Activated T-helper 1 cell treated with anti-CD3 and anti-CD28 coated beads, Interleukin-2, amount 50 U/mL, for 16 hours (primary cell): Measurements from ENCODE around the gene ABHD12.

ENCODE experiments used
- DNase-seq, 2 donors: peaks; one replicate each; pipeline ENCODE4 v3.0.0-alpha.2; 2020; ENCODE audit warnings: low read depth in 1 of 2, low spot score in 1 of 2

The ABHD12 gene

DNA sequence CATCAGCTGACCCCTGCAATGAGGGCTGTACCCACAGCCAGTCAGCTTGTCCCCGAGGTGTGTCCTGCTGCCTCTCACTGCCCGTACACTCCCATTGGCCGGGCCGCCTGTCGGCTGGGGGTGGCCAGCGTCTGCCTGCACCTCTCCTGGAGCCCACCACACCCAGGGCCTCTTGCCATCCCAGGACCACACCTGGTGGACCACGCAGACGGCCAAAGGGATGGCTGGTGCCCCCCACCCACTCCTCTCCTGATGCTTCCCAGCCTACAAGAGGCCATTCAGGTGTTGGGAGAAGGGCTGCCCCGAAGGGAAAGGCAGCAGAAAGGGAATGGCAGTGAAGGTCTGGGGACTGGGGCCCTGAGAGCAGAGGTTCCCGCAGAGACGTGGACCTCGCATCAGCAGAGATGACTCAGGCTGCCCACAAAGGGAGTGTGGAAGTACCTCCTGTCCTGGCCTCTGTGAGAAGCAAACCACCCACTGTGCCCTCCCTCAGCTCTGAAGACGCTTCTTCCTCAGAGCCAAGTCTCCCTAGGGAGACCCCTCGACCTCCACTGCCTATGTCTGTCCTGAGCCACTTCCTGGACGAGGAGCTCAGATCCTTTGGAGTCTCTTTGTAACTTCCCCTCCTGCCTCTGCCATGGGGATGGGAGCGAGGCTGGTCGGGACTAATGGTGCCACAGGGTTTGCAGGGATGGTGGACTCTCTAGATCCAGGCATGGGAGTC is 81.8 kb downstream of the ABHD12 start:
- no peak for DNase-seq

GRCh38 chr20:25308083-25308491 is 82.5 kb downstream of the ABHD12 start:
- DNase-seq, result no peak

GRCh38 chr20:25306991-25307903 is 83.4 kb downstream of the ABHD12 start:
- no peak for DNase-seq

DNA sequence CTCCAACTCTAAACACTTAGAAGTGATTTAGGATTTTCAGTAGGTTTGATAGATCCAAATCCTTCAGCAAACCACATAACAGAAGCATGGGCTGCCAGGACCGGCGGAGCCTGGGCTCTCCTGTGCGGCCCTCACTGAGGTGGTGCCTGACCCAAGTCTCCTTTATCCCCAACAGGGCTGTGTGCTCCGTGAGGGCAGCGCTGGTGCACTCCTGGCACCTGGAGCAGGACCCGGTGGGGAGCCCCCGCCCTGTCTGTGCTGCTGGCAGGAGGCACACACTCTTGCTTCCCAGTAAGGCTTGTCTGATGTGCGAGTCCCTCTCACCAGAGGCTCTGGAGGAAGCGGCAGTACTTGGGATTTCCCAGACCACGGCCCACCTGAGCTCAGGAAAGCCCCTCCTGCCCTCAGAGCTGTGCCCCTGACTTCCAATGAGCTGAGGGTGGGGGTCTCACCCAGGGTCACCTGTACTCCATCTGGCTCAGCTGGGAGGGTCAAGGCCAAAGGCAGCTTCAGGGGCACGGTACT is 86.5 kb downstream of the ABHD12 start:
- DNase-seq, result no peak

DNA sequence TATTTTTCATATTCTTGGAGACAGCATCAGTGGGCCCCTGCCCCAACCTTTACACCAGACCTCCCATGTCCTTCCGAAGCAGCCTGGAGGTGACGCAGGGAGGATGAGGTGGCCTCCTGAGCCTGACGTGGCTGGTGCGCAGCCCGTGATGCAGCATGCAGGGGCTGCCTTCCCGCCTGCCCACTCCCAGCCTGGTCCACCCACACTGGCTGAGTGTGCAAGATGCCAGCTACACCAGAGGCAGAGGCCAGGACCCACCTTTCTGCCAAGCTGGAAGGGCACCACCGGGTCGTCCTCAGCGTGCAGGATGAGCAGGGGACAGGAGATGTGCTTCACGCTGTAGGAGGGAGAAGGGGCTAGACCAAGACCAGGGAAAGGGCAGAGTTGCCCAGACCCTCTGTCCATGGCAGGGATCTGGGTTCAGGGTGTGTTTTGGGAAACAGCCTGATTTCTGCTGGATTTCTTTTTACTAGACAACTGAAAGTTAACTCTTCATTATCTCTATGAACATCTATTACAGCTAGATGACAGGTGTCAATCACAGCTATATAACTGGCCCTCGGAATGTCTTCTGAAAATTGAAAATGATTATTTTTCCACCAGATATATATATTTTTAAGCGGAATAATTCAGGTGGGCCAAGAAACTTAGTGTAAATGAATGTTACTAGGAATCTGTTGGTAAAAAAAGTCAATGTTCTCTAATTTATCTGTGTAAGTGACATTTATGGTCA is 87.2 kb downstream of the ABHD12 start:
- no peak for DNase-seq

DNA sequence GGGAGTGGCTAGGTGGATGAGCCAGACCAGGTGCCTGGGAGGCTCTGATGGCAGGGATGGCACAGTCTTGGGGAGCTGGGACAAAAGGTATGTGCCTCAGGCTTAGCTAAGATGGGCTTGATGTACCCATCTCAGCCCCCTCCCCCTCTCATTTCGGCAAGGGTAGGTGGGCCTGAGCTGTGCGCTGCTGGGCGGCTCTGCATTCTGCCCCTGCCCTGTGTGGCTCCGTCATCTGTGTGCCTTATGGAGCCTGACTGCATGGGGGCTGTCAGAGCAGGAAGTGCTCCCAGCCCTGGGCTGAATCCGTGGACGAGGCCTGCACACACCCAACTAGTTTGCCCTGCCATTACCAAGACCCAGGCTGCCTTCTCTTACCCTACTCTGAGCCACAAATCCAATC is 88.0 kb downstream of the ABHD12 start:
- DNase-seq, result no peak

DNA sequence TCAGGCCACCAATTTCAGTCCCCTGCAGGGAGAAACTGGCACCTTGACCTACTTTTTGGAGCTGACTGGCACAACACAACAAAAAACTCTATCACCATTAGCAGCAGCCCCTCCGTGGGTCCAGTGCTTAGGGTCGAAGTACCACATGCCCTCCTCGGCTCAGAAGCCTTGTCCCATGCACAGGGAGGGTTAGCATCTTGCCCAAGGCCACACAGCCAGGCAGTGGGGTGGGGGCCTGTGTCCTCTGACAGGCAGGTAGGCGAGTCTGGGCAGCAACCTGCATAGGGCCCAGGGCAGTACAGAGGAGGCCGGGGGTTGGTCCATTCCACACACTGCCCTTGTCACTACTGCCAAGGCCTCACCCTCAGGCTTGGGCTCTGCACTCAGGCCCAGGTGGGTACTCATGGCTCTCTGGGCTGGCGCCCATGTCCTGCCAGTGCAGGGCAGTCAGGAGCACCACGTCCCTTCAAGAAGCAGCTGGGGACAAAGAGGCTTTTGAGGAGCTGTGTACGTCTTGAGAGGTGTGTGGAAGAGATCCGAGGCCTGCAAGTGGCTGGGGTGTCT is 89.2 kb downstream of the ABHD12 start:
- no peak for DNase-seq

GRCh38 chr20:25300496-25301170 is 90.0 kb downstream of the ABHD12 start:
- DNase-seq, result no peak

DNA sequence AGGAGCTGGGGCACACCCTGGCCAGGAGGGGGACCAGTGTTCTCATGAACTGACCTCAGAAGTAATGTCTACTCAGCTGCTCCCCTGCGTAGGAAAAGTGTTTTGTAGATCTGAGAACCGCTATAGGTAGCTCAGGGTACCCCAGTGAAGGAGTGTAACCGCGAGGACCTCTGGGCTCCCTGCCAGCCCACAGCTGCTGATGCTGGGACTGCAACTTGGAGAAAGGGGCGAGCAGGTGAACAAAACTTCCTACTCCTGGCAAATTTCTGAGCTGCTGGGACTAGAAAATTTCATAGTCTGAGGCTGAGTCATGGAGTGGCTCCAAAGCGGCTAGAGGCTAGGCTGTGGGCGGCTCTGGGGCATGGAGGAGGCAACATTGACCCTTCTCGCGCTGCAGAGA is 90.8 kb downstream of the ABHD12 start:
- DNase-seq, result no peak

DNA sequence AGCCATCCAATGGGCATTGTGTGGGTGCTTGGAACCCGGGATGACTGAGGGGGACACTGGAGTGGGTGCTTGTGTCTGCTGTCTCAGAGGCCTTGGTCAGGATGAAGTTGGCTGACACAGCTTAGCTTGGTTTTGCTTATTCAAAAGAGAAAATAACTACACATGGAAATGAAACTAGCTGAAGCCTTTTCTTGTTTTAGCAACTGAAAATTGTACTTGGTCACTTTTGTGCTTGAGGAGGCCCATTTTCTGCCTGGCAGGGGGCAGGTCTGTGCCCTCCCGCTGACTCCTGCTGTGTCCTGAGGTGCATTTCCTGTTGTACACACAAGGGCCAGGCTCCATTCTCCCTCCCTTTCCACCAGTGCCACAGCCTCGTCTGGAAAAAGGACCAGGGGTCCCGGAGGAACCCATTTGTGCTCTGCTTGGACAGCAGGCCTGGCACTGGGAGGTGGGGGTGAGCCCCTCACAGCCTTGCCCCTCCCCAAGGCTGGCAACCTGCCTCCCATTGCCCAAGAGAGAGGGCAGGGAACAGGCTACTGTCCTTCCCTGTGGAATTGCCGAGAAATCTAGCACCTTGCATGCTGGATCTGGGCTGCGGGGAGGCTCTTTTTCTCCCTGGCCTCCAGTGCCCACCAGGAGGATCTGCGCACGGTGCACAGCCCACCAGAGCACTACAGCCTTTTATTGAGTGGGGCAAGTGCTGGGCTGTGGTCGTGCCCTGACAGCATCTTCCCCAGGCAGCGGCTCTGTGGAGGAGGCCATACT is 93.3 kb downstream of the ABHD12 start:
- no peak for DNase-seq

GRCh38 chr20:25296094-25297093 is 94.2 kb downstream of the ABHD12 start:
- DNase-seq, result no peak

DNA sequence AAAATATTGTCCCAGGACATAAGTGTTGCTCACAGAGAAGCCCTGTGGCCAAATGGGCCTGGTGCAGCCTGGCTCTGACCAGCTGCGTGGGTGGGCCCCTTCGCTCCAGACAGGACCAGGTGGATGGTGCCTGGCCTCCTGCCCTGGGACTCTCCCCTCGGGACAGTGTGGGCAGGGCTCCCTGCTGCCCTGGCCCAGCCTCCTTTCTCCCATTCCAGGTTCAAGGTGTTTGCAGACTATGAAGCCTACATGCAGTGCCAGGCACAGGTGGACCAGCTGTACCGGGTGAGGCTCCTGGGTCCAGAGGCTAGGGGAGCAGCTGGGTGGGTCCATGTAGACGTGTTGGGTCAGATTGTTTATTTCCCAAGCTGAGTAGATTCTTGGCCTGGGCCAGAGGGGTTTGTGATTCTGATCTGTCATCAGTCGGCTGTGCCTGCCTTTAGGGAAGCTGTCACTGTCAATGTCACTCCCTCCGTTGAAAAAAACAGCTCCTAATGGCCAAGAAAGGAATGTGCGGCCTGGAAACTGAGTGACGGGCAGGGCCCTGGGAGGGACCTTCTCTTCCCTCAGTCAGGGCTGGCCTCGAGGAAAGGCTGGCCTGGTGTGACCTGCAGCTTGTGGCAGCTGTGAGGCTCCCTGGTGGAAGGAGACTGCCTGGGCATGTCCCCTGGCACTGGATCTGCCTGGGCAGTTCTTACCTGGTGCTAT is 95.1 kb downstream of the ABHD12 start:
- no peak for DNase-seq

- DNase-seq, result peak; percentile 15 to 40
Observed at GRCh38 chr20:25294459-25295385, 95.9 kb downstream of the ABHD12 start.

- DNase-seq, result no peak
Observed at GRCh38 chr20:25293910-25294458, 96.7 kb downstream of the ABHD12 start.

- no peak for DNase-seq
Observed at GRCh38 chr20:25293507-25293906, 97.1 kb downstream of the ABHD12 start.

DNA sequence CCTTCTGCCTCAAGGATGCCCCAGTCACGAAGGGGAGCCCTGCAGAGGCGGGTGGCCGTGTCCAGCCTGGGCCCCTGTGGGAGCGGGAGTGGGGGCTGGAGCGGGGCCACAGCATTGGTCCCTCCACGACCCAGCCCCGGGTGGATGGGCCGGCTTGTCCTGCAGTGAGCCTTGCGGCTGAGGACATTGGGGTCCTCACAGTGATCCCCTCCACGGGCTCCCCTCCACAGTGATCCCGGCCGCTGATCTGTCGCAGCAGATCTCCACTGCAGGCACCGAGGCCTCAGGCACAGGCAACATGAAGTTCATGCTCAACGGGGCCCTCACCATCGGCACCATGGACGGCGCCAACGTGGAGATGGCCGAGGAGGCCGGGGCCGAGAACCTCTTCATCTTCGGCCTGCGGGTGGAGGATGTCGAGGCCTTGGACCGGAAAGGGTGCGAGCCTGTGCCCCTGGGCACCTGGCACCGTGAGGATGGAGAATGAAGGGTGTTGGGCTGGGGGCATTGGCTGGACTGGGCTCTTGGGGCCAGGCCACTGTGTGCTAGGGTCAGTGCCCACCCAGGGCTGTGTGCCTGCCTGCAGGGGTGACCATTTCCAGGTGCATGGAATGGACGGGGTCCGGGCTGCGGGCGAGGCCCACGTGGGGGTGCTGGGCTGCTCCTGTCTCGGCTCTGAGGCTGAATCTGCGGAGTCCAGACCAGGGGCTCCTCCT is 98.3 kb downstream of the ABHD12 start:
- DNase-seq, result no peak
